Measurements from ENCODE around the gene EFR3B. TPM values are rescaled to one million over a fixed set of nuclear protein-coding genes. Genes with fewer than 3 reads are reported as not detected.

The EFR3B gene
- total RNA-seq, 1 donor from 2014 or later, result 13.2 TPM

GRCh38 chr2:25032901-25033300 is 9.0 kb upstream of the EFR3B start:
- ATAC-seq (no peak), DNase-seq (ENCODE audit: low spot score) (no peak)
- intact Hi-C loops (cut with DNase I), result no loop called here

GRCh38 chr2:25034081-25034480 is 7.8 kb upstream of the EFR3B start:
- intact Hi-C loops (cut with DNase I), result no loop called here
- DNase-seq (ENCODE audit: low spot score), result no peak
- ATAC-seq, result no peak

GRCh38 chr2:25035537-25036220 is 6.2 kb upstream of the EFR3B start:
- intact Hi-C loops (cut with DNase I), result no loop called here
- no peak for ATAC-seq
- no peak for DNase-seq (ENCODE audit: low spot score)

GRCh38 chr2:25036221-25036559 is 5.7 kb upstream of the EFR3B start:
- intact Hi-C loops (cut with DNase I), result no loop called here
- ATAC-seq (no peak), DNase-seq (ENCODE audit: low spot score) (no peak)

- no peak for DNase-seq (ENCODE audit: low spot score)
- intact Hi-C loops (cut with DNase I), result no loop called here
- no peak for ATAC-seq
These were observed 2.8 kb upstream of the EFR3B start for GRCh38 chr2:25039126-25039525.

GRCh38 chr2:25041307-25041927 is 459 bp upstream of the EFR3B start:
- DNase-seq (ENCODE audit: low spot score) (peak; percentile 82), ATAC-seq (peak; percentile 6)
- intact Hi-C loops (cut with DNase I), result no loop called here

GRCh38 chr2:25042321-25043240 is 705 bp downstream of the EFR3B start:
- DNase-seq (ENCODE audit: low spot score) (no peak), ATAC-seq (peak; percentile 34)
- intact Hi-C loops (cut with DNase I), result no loop called here

- intact Hi-C loops (cut with DNase I), result no loop called here
- DNase-seq (ENCODE audit: low spot score), result no peak
- ATAC-seq, result no peak
These were observed 1.5 kb downstream of the EFR3B start for GRCh38 chr2:25043241-25043867.

- intact Hi-C loops (cut with DNase I), result no loop called here
- no peak for DNase-seq (ENCODE audit: low spot score)
- ATAC-seq, result no peak
These were observed 2.1 kb downstream of the EFR3B start for GRCh38 chr2:25044011-25044410.

DNA sequence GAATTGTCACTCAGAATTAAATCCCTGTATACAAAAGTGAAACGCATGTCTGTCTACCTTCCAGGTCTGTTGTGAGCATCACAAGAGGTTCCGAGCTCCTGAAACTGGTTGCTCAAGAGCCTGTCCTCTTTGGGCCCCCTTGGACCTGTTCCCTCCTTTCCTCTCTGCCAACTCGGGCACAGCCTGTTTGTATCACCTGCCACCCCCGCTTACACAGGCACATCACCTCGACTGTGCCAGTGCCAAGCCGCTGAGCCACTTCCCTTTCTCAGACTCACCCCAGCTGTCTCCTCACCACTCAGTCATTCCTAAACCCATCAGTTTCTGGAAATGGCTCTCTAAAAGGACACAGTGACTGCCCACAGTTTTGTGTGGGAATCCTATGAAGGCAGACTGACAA is 3.1 kb downstream of the EFR3B start:
- intact Hi-C loops (cut with DNase I), result no loop called here
- no peak for DNase-seq (ENCODE audit: low spot score)
- no peak for ATAC-seq

GRCh38 chr2:25049422-25049821 is 7.5 kb downstream of the EFR3B start:
- no peak for DNase-seq (ENCODE audit: low spot score)
- intact Hi-C loops (cut with DNase I), result no loop called here
- ATAC-seq, result no peak

GRCh38 chr2:25050128-25050527 is 8.3 kb downstream of the EFR3B start:
- ATAC-seq (no peak), DNase-seq (ENCODE audit: low spot score) (no peak)
- intact Hi-C loops (cut with DNase I), result no loop called here

GRCh38 chr2:25053041-25053440 is 11.2 kb downstream of the EFR3B start:
- no peak for ATAC-seq
- no peak for DNase-seq (ENCODE audit: low spot score)
- intact Hi-C loops (cut with DNase I), result no loop called here

DNA sequence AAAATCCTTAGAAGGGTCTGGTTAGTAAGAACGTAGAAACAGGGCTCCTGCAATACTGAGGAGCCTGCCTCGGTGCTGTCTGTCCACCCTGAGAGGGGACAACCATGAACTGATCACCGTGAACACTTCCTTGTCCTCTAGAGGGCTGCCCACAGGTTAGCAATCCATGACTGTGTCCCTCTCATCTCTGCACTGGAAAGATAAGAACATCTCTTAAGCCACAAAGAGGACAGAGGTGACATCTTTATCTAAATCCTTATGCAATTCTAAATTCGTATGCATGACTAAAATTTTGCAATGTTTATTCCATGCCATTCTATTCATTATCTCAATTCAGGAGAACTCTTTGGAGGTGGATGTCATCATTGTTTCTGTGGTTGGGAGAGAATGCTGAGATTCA is 12.8 kb downstream of the EFR3B start:
- no peak for ATAC-seq
- DNase-seq (ENCODE audit: low spot score), result no peak
- intact Hi-C loops (cut with DNase I), result no loop called here

DNA sequence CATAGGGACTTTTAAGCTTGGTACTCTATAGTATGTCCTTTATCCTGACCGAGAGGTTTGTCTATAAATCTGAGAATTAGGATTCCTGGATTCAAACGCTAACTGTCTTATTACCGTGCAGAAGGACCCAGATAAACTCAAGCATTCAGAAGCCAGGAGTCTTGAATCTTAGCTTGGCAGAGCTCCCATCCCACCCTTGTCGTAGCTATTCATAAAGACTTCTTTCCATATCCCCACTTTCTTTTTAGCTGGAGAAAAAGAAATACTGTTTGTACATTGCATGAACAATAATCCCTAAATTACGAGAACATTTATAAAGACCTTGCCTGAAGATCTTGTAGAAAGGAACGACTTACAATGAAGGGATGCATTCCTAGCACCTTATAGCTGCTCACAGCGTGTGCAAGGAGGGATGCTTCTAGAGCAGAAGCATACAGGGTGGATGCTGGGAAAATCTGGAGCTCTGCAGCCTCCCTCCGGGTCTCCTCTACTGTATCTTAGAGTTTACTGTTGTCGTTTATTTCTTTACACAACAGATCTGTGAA is 13.6 kb downstream of the EFR3B start:
- intact Hi-C loops (cut with DNase I), result no loop called here
- DNase-seq (ENCODE audit: low spot score) (no peak), ATAC-seq (no peak)

DNA sequence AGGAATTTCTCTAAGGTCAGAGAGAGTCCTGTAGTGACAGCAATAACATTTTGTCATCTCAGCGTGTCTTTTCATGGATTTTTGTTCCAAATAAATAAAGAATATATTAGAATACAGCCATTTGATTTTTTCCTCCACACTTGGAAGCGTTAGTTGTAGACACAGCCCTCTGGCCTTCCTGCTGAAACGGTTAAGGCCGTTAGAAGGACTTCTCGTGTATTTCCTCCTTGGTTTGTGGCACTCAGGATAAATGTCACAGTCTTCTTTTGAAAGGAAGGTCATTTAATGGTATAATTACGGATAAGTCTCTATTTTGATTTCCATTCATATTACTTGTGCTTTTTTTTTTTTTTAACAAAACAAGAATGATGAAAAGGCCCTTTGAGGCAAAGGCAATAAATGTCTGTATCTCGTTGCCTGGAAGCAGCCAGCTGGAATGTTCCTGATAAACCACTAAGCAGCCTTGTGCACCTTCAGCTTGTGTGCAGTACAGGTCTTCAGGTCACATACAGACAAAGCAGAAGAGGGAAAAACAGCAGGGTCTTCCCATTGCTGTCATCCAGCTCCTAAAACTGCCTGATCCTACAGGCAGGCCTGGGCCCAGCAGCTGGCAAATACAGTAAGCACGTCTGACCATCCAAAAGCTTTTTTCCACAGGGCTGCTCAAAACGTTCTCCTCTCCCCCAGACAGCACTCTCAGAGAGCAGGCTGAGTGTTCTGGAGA is 14.4 kb downstream of the EFR3B start:
- no peak for ATAC-seq
- intact Hi-C loops (cut with DNase I), result no loop called here

DNA sequence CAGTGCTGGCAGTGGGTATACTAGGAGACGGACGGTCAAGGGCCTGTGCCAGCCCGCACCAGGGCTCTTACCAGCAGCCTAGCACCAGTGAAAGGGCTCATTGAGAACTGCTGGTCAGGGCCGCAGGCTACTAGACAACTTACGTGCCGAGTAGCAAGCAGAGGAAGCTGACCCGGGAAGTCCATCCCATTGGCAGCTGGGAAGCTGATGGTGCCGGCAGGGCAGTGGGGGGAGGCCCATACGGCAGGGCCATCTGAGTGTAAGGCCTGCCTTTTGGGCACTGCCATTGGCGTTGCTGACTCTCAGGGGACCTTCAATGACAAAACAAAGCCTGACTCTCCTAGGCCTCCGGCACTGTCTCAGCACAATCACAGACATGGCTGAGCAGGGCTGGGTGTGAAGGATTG is 20.6 kb downstream of the EFR3B start:
- ATAC-seq (peak; percentile 74), DNase-seq (ENCODE audit: low spot score) (no peak)
- intact Hi-C loops (cut with DNase I), result no loop called here

More for the DNA sequence above, 14.4 kb downstream of the EFR3B start:
- no peak for DNase-seq (ENCODE audit: low spot score)

GRCh38 chr2:25063876-25064660 is 22.2 kb downstream of the EFR3B start:
- ATAC-seq, result no peak
- DNase-seq (ENCODE audit: low spot score), result no peak

More at GRCh38 chr2:25063876-25064660, 22.2 kb downstream of the EFR3B start:
- intact Hi-C loops (cut with DNase I), result no loop called here

All from sciatic nerve (tissue), 2 donors.